K562 (cell line): ENCODE results near the gene INSL3. TPM values are rescaled to one million over a fixed set of nuclear protein-coding genes. Genes with fewer than 3 reads are reported as not detected.

Source experiments
- ETV1 ChIP-seq: fragments of 450-650 bp; conservative IDR thresholded peaks from 2 replicates; pipeline ENCODE4 v1.6.1; 2016; ENCODE audit warnings: missing genetic modification characterization, control low read depth, low read depth, missing compliant biosample characterization
- HLTF ChIP-seq: fragments of 450-650 bp; IDR thresholded peaks from 2 replicates; pipeline ENCODE4 v1.6.1; 2016
- KDM5B ChIP-seq: fragments of 200-600 bp; sonication (generic); IDR thresholded peaks from 2 replicates; pipeline ENCODE4 v1.6.1; 2012; ENCODE audit warnings: low read depth, mild to moderate bottlenecking, moderate library complexity, low read length, control low read depth, inconsistent platforms; ENCODE audit not compliant: insufficient replicate concordance
- KLF16 ChIP-seq: IDR thresholded peaks from 2 replicates; pipeline ENCODE4 v1.6.1; 2016; ENCODE audit warnings: antibody characterized with exemption
- MAFF ChIP-seq: IDR thresholded peaks from 2 replicates; pipeline ENCODE4 v1.6.1; 2012; ENCODE audit warnings: low read length, improper control_type of control experiment
- MNT ChIP-seq, 2 experiments: fragments of 450-650 bp; conservative IDR thresholded peaks; 2 replicates each; pipeline ENCODE4 v1.6.1; 2017; ENCODE audit warnings: mild to moderate bottlenecking in 2 of 2, moderate library complexity in 2 of 2
- MYNN ChIP-seq, 2 experiments: sonication (generic); formaldehyde crosslinking in 1 of 2; IDR thresholded peaks; 2 replicates each; pipeline versions ENCODE4 v1.5.0 to v1.6.1; 2016 to 2020; ENCODE audit warnings: antibody characterized with exemption in 1 of 2, missing genetic modification reagents in 1 of 2
- NCOR1 ChIP-seq: fragments of 450-650 bp; IDR thresholded peaks from 2 replicates; pipeline ENCODE4 v1.6.1; 2016; ENCODE audit warnings: mild to moderate bottlenecking, moderate library complexity
- PHF8 ChIP-seq: fragments of 200-600 bp; sonication (generic); IDR thresholded peaks from 2 replicates; pipeline ENCODE4 v1.6.1; 2012; ENCODE audit warnings: mixed run types, mild to moderate bottlenecking, inconsistent platforms, low read length, moderate library complexity, borderline replicate concordance
- SMARCA5 ChIP-seq: fragments of 450-650 bp; IDR thresholded peaks from 2 replicates; pipeline ENCODE4 v1.6.1; 2016
- SREBF2 ChIP-seq: sonication (generic); formaldehyde crosslinking; IDR thresholded peaks from 2 replicates; pipeline ENCODE4 v1.4.0; 2020; ENCODE audit warnings: mild to moderate bottlenecking, missing genetic modification reagents
- STAG1 ChIP-seq: sonication (generic); formaldehyde crosslinking; IDR thresholded peaks from 2 replicates; pipeline ENCODE4 v1.5.0; 2020; ENCODE audit warnings: missing genetic modification reagents, borderline replicate concordance
- SUPT5H ChIP-seq: fragments of 450-650 bp; IDR thresholded peaks from 2 replicates; pipeline ENCODE4 v1.6.1; 2016
- ZFP30 ChIP-seq: fragments of 250-450 bp; sonication (Bioruptor Pico); IDR thresholded peaks from 2 replicates; pipeline ENCODE4 v1.8.0; 2022; ENCODE audit warnings: moderate library complexity, mild to moderate bottlenecking, inconsistent platforms, borderline replicate concordance
- ZNF395 ChIP-seq: fragments of 200-800 bp; sonication (Bioruptor generic); IDR thresholded peaks from 2 replicates; pipeline ENCODE4 v1.6.1; 2017; ENCODE audit warnings: missing genetic modification characterization, missing compliant biosample characterization
- polyA plus RNA-seq, 8 experiments: library from polyadenylated mRNA; depleted of rRNA in 4 of 8; stranded (reverse) in 5 of 8; unstranded in 3 of 8; fragments of >200 nt; fragmentation: Nextera tagmentation in 2 of 8; fragmentation: Illumina TruSeq in 1 of 8; extraction: Ambion mirVana in 2 of 8; extraction: Trizol in 1 of 8; gene quantifications; 2 replicates each; pipeline versions ENCODE4 v1.2.1 to v1.2.3, GENCODE V29; 2011 to 2014; ENCODE audit warnings: inconsistent platforms in 1 of 8, missing spikeins in 1 of 8
- total RNA-seq, 7 experiments: library from RNA; depleted of rRNA in 6 of 7; stranded (reverse); fragments of >200 nt in 6 of 7; fragmentation: Illumina TruSeq in 2 of 7; extraction: Trizol in 2 of 7; gene quantifications; 2 replicates each; pipeline versions ENCODE4 v1.2.1 to v1.2.3, GENCODE V29; 2011 to 2021; ENCODE audit warnings: low replicate concordance in 1 of 7
- TF ChIP-seq, protein P1 (sequence below): IDR thresholded peaks from 3 replicates; pipeline ENCODE4 v1.6.1; 2011; ENCODE audit warnings: borderline replicate concordance, mild to moderate bottlenecking, moderate library complexity; ENCODE audit not compliant: insufficient read length; ENCODE audit errors: extremely low read depth
- TF ChIP-seq, protein P2 (sequence below): sonication (generic); formaldehyde crosslinking; IDR thresholded peaks from 2 replicates; pipeline ENCODE4 v1.8.1; 2023; ENCODE audit warnings: mild to moderate bottlenecking, missing genetic modification reagents
- TF ChIP-seq, protein P3 (sequence below): sonication (generic); formaldehyde crosslinking; IDR thresholded peaks from 2 replicates; pipeline ENCODE4 v1.9.0; 2022; ENCODE audit warnings: mild to moderate bottlenecking, missing genetic modification reagents

The INSL3 gene
- total and polyA plus RNA-seq, 9 of the 15 experiments (the other 6 are each of a cell fraction or from before 2014, with no cell fraction given): not detected

GRCh38 chr19:17865364-17866311 lies 44.3 kb upstream of the INSL3 start (continued):
- TF ChIP-seq ZNF395 (CRISPR knock-in tag) (no peak), SMARCA5 (peak; percentile 85; the same call in 1 of the 2 replicates), MNT (conservative IDR thresholded peaks at IDR 0.05) (peak; percentile 39 to 45), MAFF (no peak), KDM5B (peak; percentile 38), KLF16 (no peak), ZFP30 (CRISPR knock-in tag) (no peak), SUPT5H (peak; percentile 42), PHF8 (peak; percentile 17; the same call in 1 of the 2 replicates), ETV1 (tag) (no peak), SREBF2 (no peak; the same call in 1 of the 2 replicates), STAG1 (CRISPR knock-in tag) (no peak), NCOR1 (peak; percentile 39), HLTF (peak; percentile 86), MYNN (IDR thresholded peaks at IDR 0.05) (peak; percentile 41), MYNN (CRISPR knock-in tag; IDR thresholded peaks at IDR 0.05) (no peak)
- TF ChIP-seq, protein P1, sequence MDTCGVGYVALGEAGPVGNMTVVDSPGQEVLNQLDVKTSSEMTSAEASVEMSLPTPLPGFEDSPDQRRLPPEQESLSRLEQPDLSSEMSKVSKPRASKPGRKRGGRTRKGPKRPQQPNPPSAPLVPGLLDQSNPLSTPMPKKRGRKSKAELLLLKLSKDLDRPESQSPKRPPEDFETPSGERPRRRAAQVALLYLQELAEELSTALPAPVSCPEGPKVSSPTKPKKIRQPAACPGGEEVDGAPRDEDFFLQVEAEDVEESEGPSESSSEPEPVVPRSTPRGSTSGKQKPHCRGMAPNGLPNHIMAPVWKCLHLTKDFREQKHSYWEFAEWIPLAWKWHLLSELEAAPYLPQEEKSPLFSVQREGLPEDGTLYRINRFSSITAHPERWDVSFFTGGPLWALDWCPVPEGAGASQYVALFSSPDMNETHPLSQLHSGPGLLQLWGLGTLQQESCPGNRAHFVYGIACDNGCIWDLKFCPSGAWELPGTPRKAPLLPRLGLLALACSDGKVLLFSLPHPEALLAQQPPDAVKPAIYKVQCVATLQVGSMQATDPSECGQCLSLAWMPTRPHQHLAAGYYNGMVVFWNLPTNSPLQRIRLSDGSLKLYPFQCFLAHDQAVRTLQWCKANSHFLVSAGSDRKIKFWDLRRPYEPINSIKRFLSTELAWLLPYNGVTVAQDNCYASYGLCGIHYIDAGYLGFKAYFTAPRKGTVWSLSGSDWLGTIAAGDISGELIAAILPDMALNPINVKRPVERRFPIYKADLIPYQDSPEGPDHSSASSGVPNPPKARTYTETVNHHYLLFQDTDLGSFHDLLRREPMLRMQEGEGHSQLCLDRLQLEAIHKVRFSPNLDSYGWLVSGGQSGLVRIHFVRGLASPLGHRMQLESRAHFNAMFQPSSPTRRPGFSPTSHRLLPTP: no peak
- TF ChIP-seq, protein P2, sequence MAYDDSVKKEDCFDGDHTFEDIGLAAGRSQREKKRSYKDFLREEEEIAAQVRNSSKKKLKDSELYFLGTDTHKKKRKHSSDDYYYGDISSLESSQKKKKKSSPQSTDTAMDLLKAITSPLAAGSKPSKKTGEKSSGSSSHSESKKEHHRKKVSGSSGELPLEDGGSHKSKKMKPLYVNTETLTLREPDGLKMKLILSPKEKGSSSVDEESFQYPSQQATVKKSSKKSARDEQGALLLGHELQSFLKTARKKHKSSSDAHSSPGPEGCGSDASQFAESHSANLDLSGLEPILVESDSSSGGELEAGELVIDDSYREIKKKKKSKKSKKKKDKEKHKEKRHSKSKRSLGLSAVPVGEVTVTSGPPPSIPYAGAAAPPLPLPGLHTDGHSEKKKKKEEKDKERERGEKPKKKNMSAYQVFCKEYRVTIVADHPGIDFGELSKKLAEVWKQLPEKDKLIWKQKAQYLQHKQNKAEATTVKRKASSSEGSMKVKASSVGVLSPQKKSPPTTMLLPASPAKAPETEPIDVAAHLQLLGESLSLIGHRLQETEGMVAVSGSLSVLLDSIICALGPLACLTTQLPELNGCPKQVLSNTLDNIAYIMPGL (CRISPR knock-in tag): 0 out of 2 replicates have a peak, but pooled peaks have one; percentile 38
- TF ChIP-seq, protein P3, sequence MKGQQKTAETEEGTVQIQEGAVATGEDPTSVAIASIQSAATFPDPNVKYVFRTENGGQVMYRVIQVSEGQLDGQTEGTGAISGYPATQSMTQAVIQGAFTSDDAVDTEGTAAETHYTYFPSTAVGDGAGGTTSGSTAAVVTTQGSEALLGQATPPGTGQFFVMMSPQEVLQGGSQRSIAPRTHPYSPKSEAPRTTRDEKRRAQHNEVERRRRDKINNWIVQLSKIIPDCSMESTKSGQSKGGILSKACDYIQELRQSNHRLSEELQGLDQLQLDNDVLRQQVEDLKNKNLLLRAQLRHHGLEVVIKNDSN (CRISPR knock-in tag): peak; percentile 65
